Stimulated activated CD4-positive, alpha-beta T cell treated with anti-CD3 and anti-CD28 coated beads, Interleukin-1b, Interleukin-23, amount 100 ng/mL, for 24 hours (primary cell): ENCODE measurements around the gene VEGFA.

Source experiments
- DNase-seq, 4 experiments: peaks; one replicate each; pipeline ENCODE4 v3.0.0-alpha.2; 2020; ENCODE audit warnings: low read depth in 4 of 4, low spot score in 1 of 4

Gene VEGFA

GRCh38 chr6:43771858-43772680 lies 2.1 kb downstream of the VEGFA start:
- peak; percentile 43 to 63 (median 50) for DNase-seq

DNA sequence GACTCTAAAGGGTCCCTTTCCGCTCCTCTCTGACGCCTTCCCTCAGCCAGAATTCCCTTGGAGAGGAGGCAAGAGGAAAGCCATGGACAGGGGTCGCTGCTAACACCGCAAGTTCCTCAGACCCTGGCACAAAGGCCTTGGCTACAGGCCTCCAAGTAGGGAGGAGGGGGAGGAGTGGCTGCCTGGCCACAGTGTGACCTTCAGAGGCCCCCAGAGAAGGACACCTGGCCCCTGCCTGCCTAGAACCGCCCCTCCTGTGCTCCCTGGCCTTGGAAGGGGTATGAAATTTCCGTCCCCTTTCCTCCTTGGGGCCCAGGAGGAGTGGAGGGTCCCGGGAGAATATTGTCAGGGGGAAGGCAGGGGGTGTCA lies 2.7 kb downstream of the VEGFA start:
- DNase-seq, result no peak

DNA sequence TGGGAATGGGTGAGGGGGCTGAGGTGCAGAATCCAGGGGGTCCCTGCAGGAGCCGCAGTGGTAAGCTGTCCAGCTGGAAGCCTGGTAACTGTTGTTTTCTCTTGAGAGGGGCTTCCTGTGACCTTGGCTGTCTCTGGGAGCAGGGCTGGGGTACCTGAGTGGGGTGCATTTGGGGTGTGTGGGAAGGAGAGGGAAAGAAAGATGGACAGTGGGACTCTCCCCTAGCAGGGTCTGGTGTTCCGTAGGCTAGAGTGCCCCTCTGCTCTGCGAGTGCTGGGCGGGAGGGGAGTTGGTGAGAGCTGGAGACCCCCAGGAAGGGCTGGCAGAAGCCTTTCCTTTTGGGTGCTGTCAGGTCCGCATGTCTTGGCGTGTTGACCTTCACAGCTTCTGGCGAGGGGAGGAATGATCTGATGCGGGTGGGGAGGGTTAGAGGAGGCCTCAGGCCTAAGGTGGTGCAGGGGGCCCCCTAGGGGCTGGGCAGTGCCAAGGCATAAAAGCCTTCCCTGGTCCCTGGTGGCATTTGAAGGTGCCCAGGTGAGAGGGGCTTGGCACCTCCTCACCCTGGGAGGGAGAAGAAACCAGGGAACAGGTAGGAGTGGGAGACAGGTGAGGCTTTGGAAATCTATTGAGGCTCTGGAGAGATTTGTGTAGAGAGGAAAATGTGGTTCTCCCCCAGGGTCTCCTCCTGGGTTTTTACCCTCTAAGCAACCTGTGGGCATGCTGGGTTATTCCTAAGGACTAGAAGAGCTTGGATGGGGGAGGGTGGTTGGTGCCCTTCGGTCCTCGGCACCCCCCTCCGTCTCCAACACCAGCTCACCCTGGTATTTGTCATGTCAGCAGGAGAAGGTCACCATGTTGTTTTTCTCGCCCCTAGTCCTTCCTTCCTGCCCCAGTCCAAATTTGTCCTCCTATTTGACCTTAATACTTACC lies 3.3 kb downstream of the VEGFA start:
- DNase-seq, result peak in 3 of 4 experiments; percentile 22 to 53 (median 28)

DNA sequence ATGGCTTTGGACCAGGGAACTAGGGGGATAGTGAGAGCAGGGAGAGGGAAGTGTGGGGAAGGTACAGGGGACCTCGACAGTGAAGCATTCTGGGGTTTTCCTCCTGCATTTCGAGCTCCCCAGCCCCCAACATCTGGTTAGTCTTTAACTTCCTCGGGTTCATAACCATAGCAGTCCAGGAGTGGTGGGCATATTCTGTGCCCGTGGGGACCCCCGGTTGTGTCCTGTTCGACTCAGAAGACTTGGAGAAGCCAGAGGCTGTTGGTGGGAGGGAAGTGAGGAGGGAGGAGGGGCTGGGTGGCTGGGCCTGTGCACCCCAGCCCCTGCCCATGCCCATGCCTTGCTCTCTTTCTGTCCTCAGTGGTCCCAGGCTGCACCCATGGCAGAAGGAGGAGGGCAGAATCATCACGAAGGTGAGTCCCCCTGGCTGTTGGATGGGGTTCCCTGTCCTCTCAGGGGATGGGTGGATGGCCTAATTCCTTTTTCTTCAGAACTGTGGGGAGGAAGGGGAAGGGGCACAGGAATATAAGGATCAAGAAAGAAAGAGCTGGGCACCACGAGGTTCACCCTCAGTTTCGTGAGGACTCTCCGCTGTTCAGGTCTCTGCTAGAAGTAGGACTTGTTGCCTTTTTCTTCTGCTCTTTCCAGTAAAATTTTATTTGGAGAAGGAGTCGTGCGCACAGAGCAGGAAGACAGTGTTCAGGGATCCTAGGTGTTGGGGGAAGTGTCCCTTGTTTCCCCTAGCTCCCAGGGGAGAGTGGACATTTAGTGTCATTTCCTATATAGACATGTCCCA lies 4.2 kb downstream of the VEGFA start:
- no peak for DNase-seq

DNA sequence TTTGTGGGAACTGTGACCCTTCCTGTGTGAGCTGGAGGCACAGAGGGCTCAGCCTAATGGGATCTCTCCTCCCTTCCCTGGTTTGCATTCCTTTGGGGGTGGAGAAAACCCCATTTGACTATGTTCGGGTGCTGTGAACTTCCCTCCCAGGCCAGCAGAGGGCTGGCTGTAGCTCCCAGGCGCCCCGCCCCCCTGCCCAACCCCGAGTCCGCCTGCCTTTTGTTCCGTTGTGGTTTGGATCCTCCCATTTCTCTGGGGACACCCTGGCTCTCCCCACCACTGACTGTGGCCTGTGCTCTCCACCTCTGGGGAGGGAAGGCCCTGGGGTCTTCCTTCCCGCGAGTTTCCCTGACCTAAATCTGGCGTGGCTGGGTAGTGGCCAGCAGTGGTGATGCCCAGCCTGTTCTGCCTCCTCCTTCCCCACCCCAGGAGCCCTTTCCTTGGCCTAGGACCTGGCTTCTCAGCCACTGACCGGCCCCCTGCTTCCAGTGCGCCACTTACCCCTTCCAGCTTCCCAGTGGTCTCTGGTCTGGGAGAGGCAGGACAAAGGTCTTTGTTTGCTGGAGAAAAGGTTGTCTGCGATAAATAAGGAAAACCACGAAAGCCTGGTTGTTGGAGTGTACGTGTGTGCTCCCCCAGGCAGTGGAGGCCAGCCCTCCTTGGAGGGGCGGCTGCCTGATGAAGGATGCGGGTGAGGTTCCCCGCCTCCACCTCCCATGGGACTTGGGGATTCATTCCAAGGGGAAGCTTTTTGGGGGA lies 4.9 kb downstream of the VEGFA start:
- peak in 3 of 4 experiments; percentile 37 to 49 (median 39) for DNase-seq

GRCh38 chr6:43775535-43775885 lies 5.5 kb downstream of the VEGFA start:
- no peak for DNase-seq

DNA sequence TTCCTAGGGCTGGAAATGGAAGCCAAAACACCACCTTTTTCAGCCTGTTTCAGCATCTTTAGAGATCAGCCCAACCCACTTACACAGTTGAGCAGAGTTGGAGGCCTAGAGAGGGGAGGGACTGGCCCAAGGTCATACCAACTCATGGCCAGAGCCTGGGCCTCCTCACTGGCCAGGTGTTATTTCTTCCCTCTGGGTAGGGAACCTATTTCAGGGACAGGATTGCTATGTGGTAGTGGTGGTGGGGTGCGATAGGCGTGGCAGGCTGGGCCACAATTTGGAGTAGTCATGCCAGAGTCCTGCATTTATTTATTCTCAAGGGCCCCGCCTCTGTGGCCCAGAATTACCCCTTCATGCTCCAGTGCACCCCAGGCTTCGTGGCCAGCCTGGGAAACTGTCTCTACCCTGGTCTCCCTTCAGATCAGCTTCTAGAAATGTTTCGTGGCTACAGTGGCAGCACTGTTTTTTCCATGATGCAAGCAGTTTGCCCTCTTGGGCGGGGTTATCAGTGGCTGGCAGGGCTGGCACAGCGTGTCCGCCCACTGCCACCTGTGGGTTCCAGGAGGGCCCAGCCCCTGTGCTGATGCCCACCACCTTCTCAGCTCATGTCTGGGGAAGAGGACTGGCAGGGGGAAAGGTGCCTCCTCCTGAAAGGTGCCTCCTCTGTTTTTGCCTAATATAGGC lies 6.2 kb downstream of the VEGFA start:
- no peak for DNase-seq

- DNase-seq, result no peak
Observed at GRCh38 chr6:43776799-43777776, 7.1 kb downstream of the VEGFA start.

GRCh38 chr6:43778131-43778855 lies 8.3 kb downstream of the VEGFA start:
- DNase-seq, result no peak

- DNase-seq, result no peak
Observed at GRCh38 chr6:43778976-43779851, 9.2 kb downstream of the VEGFA start.

- no peak for DNase-seq
Observed at GRCh38 chr6:43779852-43780236, 9.8 kb downstream of the VEGFA start.

GRCh38 chr6:43780293-43780692 lies 10.3 kb downstream of the VEGFA start:
- DNase-seq, result no peak

DNA sequence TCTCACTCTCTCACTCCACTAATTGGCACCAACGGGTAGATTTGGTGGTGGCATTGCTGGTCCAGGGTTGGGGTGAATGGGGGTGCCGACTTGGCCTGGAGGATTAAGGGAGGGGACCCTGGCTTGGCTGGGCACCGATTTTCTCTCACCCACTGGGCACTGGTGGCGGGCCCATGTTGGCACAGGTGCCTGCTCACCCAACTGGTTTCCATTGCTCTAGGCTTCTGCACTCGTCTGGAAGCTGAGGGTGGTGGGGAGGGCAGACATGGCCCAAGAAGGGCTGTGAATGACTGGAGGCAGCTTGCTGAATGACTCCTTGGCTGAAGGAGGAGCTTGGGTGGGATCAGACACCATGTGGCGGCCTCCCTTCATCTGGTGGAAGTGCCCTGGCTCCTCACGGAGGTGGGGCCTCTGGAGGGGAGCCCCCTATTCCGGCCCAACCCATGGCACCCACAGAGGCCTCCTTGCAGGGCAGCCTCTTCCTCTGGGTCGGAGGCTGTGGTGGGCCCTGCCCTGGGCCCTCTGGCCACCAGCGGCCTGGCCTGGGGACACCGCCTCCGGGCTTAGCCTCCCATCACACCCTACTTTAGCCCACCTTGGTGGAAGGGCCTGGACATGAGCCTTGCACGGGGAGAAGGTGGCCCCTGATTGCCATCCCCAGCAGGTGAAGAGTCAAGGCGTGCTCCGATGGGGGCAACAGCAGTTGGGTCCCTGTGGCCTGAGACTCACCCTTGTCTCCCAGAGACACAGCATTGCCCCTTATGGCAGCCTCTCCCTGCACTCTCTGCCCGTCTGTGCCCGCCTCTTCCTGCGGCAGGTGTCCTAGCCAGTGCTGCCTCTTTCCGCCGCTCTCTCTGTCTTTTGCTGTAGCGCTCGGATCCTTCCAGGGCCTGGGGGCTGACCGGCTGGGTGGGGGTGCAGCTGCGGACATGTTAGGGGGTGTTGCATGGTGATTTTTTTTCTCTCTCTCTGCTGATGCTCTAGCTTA lies 11.2 kb downstream of the VEGFA start:
- DNase-seq, result no peak

DNA sequence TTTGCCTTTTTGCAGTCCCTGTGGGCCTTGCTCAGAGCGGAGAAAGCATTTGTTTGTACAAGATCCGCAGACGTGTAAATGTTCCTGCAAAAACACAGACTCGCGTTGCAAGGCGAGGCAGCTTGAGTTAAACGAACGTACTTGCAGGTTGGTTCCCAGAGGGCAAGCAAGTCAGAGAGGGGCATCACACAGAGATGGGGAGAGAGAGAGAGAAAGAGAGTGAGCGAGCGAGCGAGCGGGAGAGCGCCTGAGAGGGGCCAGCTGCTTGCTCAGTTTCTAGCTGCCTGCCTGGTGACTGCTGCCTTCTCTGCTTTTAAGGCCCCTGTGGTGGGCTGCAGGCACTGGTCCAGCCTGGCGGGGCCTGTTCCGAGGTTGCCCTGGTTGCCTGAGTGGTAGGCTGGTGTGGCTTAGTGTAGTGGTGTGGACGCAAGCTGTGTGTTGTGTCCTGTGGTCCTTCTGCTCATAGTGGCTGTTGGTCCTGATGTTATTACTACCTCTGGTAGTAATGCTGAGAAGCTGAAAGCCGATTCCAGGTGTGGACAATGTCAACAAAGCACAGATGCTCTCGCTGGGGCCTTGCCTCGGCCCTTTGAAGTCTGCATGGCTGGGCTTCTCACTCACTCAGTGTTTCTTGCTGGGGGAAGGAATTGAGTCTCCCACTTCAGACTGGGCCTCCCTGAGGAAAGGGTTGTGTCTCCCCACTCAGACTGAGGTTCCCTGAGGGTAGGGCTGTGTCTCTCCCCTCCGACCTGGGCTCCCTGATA lies 12.1 kb downstream of the VEGFA start:
- DNase-seq, result no peak

DNA sequence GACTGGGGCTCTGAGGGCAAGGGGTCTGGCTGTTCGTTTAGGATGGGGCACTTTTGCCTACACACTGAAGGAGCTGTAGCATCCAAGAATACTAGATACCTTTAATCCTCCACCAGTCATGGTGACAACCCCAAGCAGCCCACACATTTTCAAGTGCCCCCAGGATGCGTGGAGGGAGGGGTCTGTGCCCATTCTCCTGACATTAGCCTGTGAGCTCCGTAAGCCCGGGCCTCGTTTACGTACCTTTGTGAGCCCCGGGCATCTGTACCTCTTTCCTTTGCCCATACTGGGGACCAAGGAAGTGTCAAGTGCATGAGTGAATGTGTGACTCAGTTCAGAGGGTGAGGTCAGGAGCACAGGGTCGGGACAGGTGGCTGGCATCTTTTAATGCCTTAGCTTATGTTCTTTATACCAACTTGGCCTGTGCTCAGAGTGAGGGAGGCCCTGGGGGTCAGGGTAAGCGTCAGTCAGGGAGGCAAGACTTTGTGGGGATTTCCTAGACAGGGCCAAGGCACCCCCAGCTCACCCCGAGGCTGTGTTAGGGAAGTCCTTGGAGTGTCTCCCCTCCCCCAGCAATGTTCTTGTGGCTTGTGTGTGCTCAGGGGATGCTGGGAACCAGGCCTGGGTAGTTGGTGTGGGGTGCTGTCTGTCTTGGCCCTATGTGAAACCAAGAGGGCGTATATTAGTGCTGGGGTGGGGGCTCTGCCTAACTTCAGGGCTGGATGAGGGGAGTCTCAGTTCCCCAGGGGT lies 12.9 kb downstream of the VEGFA start:
- no peak for DNase-seq
